IMR-90 (cell line): Measurements from ENCODE around the gene SLC6A6. TPM values are rescaled to one million over a fixed set of nuclear protein-coding genes. Genes with fewer than 3 reads are reported as not detected.

ENCODE experiments used
- ATAC-seq: fragments of 200-7000 bp; cut with Tn5 transposase; 2 replicates; pipeline ENCODE4 v1.9.1; 2020; ENCODE audit warnings: low read depth, mild to moderate bottlenecking, moderate library complexity
- BruUV-seq: library from RNA; stranded (reverse); fragments of 400-500 nt; replicated peaks from 2 replicates; lab custom pipeline; 2021; lab: Mats Ljungman, UMichigan
- CTCF ChIA-PET: fragments of 300-600 bp; formaldehyde crosslinking; extraction: SDS; loops from one replicate; lab custom pipeline; 2021; ENCODE audit warnings: antibody characterized with exemption; lab: Yijun Ruan, JAX
- POLR2A ChIA-PET: fragments of 300-600 bp; sonication (Branson Sonifier 250); formaldehyde crosslinking; loops from one replicate; lab custom pipeline; 2022; ENCODE audit warnings: antibody characterized with exemption; ENCODE audit not compliant: unreplicated experiment; lab: Charles Lee
- DNase-seq: peaks from one replicate; pipeline ENCODE4 v3.0.0; 2013
- H2AFZ ChIP-seq: replicated peaks from 2 replicates; pipeline ENCODE3; 2013; ENCODE audit warnings: low read length, mild to moderate bottlenecking; ENCODE audit not compliant: poor library complexity
- H2AK5ac ChIP-seq: 2 replicates; pipeline ENCODE4 v1.6.1; 2013; ENCODE audit warnings: low read depth, low read length, inconsistent platforms
- H2AK9ac ChIP-seq: replicated peaks from 2 replicates; pipeline ENCODE3; 2013; ENCODE audit warnings: mild to moderate bottlenecking, low read depth, low read length, moderate library complexity; ENCODE audit not compliant: poor library complexity
- H2BK120ac ChIP-seq: 2 replicates; pipeline ENCODE4 v1.6.1; 2013; ENCODE audit warnings: low read depth, low read length, inconsistent platforms
- H2BK15ac ChIP-seq: 3 replicates; pipeline ENCODE4 v1.6.1; 2013; ENCODE audit warnings: low read depth, low read length, inconsistent platforms
- H2BK20ac ChIP-seq: 2 replicates; pipeline ENCODE4 v1.6.1; 2013; ENCODE audit warnings: low read depth, mild to moderate bottlenecking, inconsistent platforms, low read length, moderate library complexity
- H2BK5ac ChIP-seq: 2 replicates; pipeline ENCODE4 v1.6.1; 2013; ENCODE audit warnings: mild to moderate bottlenecking, low read depth, low read length, inconsistent platforms; ENCODE audit not compliant: poor library complexity, severe bottlenecking
- H3K14ac ChIP-seq: replicated peaks from 2 replicates; pipeline ENCODE4 v1.6.1; 2013; ENCODE audit warnings: low read depth, low read length, inconsistent platforms
- H3K18ac ChIP-seq: 2 replicates; pipeline ENCODE4 v1.6.1; 2013; ENCODE audit warnings: low read depth, low read length, control low read depth
- H3K23ac ChIP-seq: 2 replicates; pipeline ENCODE4 v1.6.1; 2013; ENCODE audit warnings: low read depth, low read length, inconsistent platforms
- H3K27ac ChIP-seq: 2 replicates; pipeline ENCODE4 v1.5.1; 2013; ENCODE audit warnings: mild to moderate bottlenecking, control low read depth, low read length; ENCODE audit not compliant: insufficient read depth
- H3K27me3 ChIP-seq: 2 replicates; pipeline ENCODE4 v1.6.1; 2013; ENCODE audit warnings: low read length; ENCODE audit not compliant: control insufficient read depth, insufficient read depth
- H3K36me3 ChIP-seq: 2 replicates; pipeline ENCODE4 v1.6.1; 2013; ENCODE audit warnings: low read length, mixed read lengths; ENCODE audit not compliant: control insufficient read depth, insufficient read depth
- H3K4ac ChIP-seq: 2 replicates; pipeline ENCODE4 v1.6.1; 2013; ENCODE audit warnings: low read depth, low read length, inconsistent platforms
- H3K4me1 ChIP-seq: 2 replicates; pipeline ENCODE4 v1.6.1; 2013; ENCODE audit warnings: low read length, mixed read lengths; ENCODE audit not compliant: control insufficient read depth, insufficient read depth
- H3K4me2 ChIP-seq: 2 replicates; pipeline ENCODE4 v1.6.1; 2013; ENCODE audit warnings: low read depth, mild to moderate bottlenecking, control low read depth, low read length, moderate library complexity
- H3K4me3 ChIP-seq: 2 replicates; pipeline ENCODE4 v1.5.1; 2013; ENCODE audit warnings: low read depth, mild to moderate bottlenecking, control low read depth, low read length, moderate library complexity; ENCODE audit not compliant: insufficient read depth
- H3K56ac ChIP-seq: 2 replicates; pipeline ENCODE4 v1.6.1; 2013; ENCODE audit warnings: low read length, inconsistent platforms; ENCODE audit not compliant: insufficient read depth; ENCODE audit errors: extremely low read depth
- H3K79me1 ChIP-seq, 2 experiments: 2 replicates each; pipeline ENCODE4 v1.6.1; 2013; ENCODE audit warnings: low read length in 2 of 2, inconsistent platforms in 1 of 2, low read depth in 1 of 2
- H3K9ac ChIP-seq: 2 replicates; pipeline ENCODE4 v1.6.1; 2013; ENCODE audit warnings: low read depth, low read length, control low read depth
- H3K9me1 ChIP-seq: 2 replicates; pipeline ENCODE4 v1.6.1; 2013; ENCODE audit warnings: low read length, inconsistent platforms; ENCODE audit not compliant: insufficient read depth
- H3K9me3 ChIP-seq: 2 replicates; pipeline ENCODE4 v1.6.1; 2013; ENCODE audit warnings: low read length; ENCODE audit not compliant: control insufficient read depth, insufficient read depth
- H4K20me1 ChIP-seq: 2 replicates; pipeline ENCODE4 v1.6.1; 2013; ENCODE audit warnings: low read length, inconsistent platforms; ENCODE audit not compliant: insufficient read depth
- H4K5ac ChIP-seq: 2 replicates; pipeline ENCODE4 v1.6.1; 2013; ENCODE audit warnings: mild to moderate bottlenecking, low read depth, low read length, control low read depth
- H4K8ac ChIP-seq, 2 experiments: 2 replicates each; pipeline ENCODE4 v1.6.1; 2013; ENCODE audit warnings: low read depth in 2 of 2, low read length in 2 of 2, control low read depth in 1 of 2, inconsistent platforms in 1 of 2
- H4K91ac ChIP-seq: 2 replicates; pipeline ENCODE4 v1.6.1; 2013; ENCODE audit warnings: low read depth, low read length, inconsistent platforms; ENCODE audit not compliant: insufficient read depth
- BHLHE40 ChIP-seq: fragments of 150-350 bp; IDR thresholded peaks from 2 replicates; pipeline ENCODE4 v1.6.1; 2016; ENCODE audit warnings: mild to moderate bottlenecking, low read depth, low read length
- CEBPB ChIP-seq: IDR thresholded peaks from 2 replicates; pipeline ENCODE4 v1.6.1; 2012; ENCODE audit warnings: low read depth, low read length, improper control_type of control experiment
- FOS ChIP-seq: fragments of 150-350 bp; IDR thresholded peaks from 2 replicates; pipeline ENCODE4 v1.6.1; 2016; ENCODE audit warnings: low read depth, low read length
- MAFK ChIP-seq: IDR thresholded peaks from 2 replicates; pipeline ENCODE4 v1.6.1; 2012; ENCODE audit warnings: low read depth, low read length, improper control_type of control experiment
- MAZ ChIP-seq: IDR thresholded peaks from 2 replicates; pipeline ENCODE4 v1.6.1; 2012; ENCODE audit warnings: low read depth, mild to moderate bottlenecking, low read length, improper control_type of control experiment, moderate library complexity, borderline replicate concordance
- MXI1 ChIP-seq: IDR thresholded peaks from 2 replicates; pipeline ENCODE4 v1.6.1; 2012; ENCODE audit warnings: low read depth, mild to moderate bottlenecking, low read length, moderate library complexity, borderline replicate concordance
- NFE2L2 ChIP-seq: fragments of 150-350 bp; IDR thresholded peaks from 2 replicates; pipeline ENCODE4 v1.6.1; 2016; ENCODE audit warnings: low read depth, mild to moderate bottlenecking, low read length
- POLR2A ChIP-seq: IDR thresholded peaks from 2 replicates; pipeline ENCODE4 v1.6.1; 2012; ENCODE audit warnings: mild to moderate bottlenecking, low read depth, low read length
- RAD21 ChIP-seq: IDR thresholded peaks from 2 replicates; pipeline ENCODE4 v1.6.1; 2012; ENCODE audit warnings: low read length, improper control_type of control experiment
- SMC3 ChIP-seq: fragments of 150-350 bp; IDR thresholded peaks from 2 replicates; pipeline ENCODE4 v1.6.1; 2016; ENCODE audit warnings: low read depth, mild to moderate bottlenecking, antibody characterized with exemption, low read length, moderate library complexity
- WGBS, 2 experiments: methylation state at CpG; one replicate each; pipeline versions ENCODE4 v1.1.5 to v1.1.7; 2013; ENCODE audit warnings: missing lambda C conversion rate in 2 of 2; ENCODE audit not compliant: insufficient read length in 1 of 2; ENCODE audit errors: extremely low coverage in 2 of 2; 5-methylcytosine and 5-hydroxymethylcytosine counted together
- dilution Hi-C: fragments of 300-500 bp; cut with HindIII; formaldehyde crosslinking; loops from one replicate; pipeline ENCODE4 v1.14.3; 2018; ENCODE audit warnings: low sequenced_read_pairs; ENCODE audit not compliant: unreplicated experiment
- in situ Hi-C: fragments of 300-500 bp; cut with MboI; formaldehyde crosslinking; loops from 3 replicates; pipeline ENCODE4 v1.14.3; 2019; ENCODE audit warnings: low sequenced_read_pairs, inconsistent platforms, mixed read lengths
- intact Hi-C: fragments of 100-400 bp; cut with micrococcal nuclease; formaldehyde crosslinking; loops from 2 replicates; pipeline ENCODE4 v1.10.0; 2022
- polyA plus RNA-seq, 3 experiments: library from polyadenylated mRNA; depleted of rRNA; stranded (reverse); fragments of >200 nt; gene quantifications; 2 replicates each; pipeline ENCODE4 v1.2.3, GENCODE V29; 2012; ENCODE audit warnings: low replicate concordance in 1 of 3
- total RNA-seq: library from RNA; depleted of rRNA; stranded (reverse); fragments of >200 nt; gene quantifications from 2 replicates; pipeline ENCODE4 v1.2.3, GENCODE V29; 2012
- TF ChIP-seq, protein P1 (sequence below): conservative IDR thresholded peaks from 2 replicates; pipeline ENCODE4 v1.5.1; 2012; ENCODE audit warnings: mild to moderate bottlenecking, low read depth, low read length, improper control_type of control experiment
- TF ChIP-seq, protein P2 (sequence below): fragments of 150-350 bp; IDR thresholded peaks from 2 replicates; pipeline ENCODE4 v1.6.1; 2017; ENCODE audit warnings: mild to moderate bottlenecking, antibody characterized with exemption, low read length, low read depth
- TF ChIP-seq, protein P3 (sequence below): fragments of 150-350 bp; IDR thresholded peaks from 2 replicates; pipeline ENCODE4 v1.6.1; 2016; ENCODE audit warnings: low read depth, mild to moderate bottlenecking, low read length, moderate library complexity, borderline replicate concordance

The SLC6A6 gene
- total and polyA plus RNA-seq, 2 of the 4 experiments (the other 2 are of a cell fraction) = 29.9 to 39.4 TPM

DNA sequence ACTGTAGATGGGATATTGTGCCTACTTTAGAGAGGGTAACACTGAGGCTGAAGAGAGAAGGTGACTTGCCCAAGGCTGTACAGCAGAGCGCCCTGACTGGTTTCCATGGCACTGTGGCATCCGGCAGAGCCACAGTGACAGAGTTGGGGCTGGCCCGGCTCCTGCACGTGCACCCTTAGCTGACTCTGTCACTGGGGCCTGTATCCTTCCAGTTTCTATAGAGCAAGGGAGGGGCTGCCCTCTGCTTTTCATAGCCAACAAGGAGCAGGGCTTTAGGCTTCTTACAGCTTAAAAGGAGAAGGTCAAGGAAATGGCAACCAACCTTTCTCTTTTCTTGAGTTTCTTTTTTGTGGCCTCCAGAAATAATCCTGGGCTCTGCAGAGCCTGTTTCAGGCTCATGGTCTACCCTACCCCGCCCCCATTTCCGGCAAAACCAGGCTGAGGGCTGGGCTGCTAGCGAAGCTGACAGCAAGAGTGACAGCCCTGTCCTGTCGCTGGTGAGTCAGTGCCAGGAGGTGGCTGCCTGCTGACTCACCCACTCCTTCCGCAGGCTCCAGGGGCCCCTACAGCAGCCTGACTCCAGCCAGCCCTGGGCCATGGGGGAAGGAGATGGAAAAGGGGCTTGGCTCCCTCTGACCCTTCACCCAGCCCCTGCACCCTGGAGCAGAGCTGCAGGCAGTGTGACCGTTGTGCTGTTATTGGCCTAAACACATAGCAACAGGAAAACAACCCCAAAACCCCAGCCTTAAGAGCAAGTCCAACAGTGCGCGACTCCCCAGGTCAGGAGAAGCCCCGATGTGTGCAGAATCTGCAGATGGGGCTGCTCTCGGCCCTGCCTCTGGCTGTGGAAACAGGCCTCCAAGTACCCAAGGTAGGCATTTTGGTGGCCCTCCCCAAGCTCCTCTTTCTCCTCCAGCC lies 29.8 kb downstream of the SLC6A6 start:
- peak overlapping the region; percentile 68 for H3K27ac ChIP-seq
- no peaks in the 10 kb centered on the region for H3K9me3 ChIP-seq
- H2BK5ac ChIP-seq = peak overlapping the region; percentile 78
- peak overlapping the region; percentile 77 for H2BK20ac ChIP-seq
- H3K9me1 ChIP-seq = peaks cover 30% of the 10 kb centered on the region
- H3K4me3 ChIP-seq = no peak overlapping the region
- H3K79me1 ChIP-seq = peaks cover 25 to 82% of the 10 kb centered on the region in 2 experiments
- H3K4me1 ChIP-seq = peaks cover 35% of the 10 kb centered on the region
- H2BK120ac ChIP-seq = peak overlapping the region; percentile 84
- H3K9ac ChIP-seq = peak overlapping the region; percentile 33; the same call in 1 of the 2 replicates
- peak overlapping the region; percentile 63 for H4K5ac ChIP-seq
- peak overlapping the region; percentile 39 for H3K4me2 ChIP-seq
- intact Hi-C loops = no loop called here
- H3K36me3 ChIP-seq = no peaks in the 10 kb centered on the region
- H4K8ac ChIP-seq = peak overlapping the region; percentile 73 to 90
- peak overlapping the region; percentile 77 for H3K14ac ChIP-seq
- ChIA-PET CTCF (interaction anchor here (0.6 to 2.4 kb wide), 3 partner anchors 11 to 964 kb away, joined by 4 to 6 read pairs (median 4); no protein-coding TSS in a partner anchor), POLR2A (no interaction called here)
- in situ Hi-C loops = no loop called here
- peak overlapping the region; percentile 89 for H3K56ac ChIP-seq
- peak overlapping the region; percentile 44 for H2AFZ ChIP-seq
- dilution Hi-C loops = no loop called here
- peak; percentile 85 for DNase-seq
- no TSS peak for BruUV-seq
- H3K4ac ChIP-seq = peak overlapping the region; percentile 87
- peak; percentile 80 for ATAC-seq
- peaks cover 7% of the 10 kb centered on the region; the same call in 1 of the 2 replicates for H4K20me1 ChIP-seq
- H3K27me3 ChIP-seq = no peaks in the 10 kb centered on the region
- H3K23ac ChIP-seq = peak overlapping the region; percentile 81
- 75% methylated on average over 2 of the region's 14 CpGs; no CpG with 5 or more reads in 1 of the 2 experiments for WGBS, 2 experiments
- peak overlapping the region; percentile 21 for H2AK9ac ChIP-seq
- H2AK5ac ChIP-seq = peak overlapping the region; percentile 98
- peak overlapping the region; percentile 94; the same call in 2 of the 3 replicates for H2BK15ac ChIP-seq
- H4K91ac ChIP-seq = peak overlapping the region; percentile 97
- peak overlapping the region; percentile 24; the same call in 1 of the 2 replicates for H3K18ac ChIP-seq
- TF ChIP-seq, protein P1, sequence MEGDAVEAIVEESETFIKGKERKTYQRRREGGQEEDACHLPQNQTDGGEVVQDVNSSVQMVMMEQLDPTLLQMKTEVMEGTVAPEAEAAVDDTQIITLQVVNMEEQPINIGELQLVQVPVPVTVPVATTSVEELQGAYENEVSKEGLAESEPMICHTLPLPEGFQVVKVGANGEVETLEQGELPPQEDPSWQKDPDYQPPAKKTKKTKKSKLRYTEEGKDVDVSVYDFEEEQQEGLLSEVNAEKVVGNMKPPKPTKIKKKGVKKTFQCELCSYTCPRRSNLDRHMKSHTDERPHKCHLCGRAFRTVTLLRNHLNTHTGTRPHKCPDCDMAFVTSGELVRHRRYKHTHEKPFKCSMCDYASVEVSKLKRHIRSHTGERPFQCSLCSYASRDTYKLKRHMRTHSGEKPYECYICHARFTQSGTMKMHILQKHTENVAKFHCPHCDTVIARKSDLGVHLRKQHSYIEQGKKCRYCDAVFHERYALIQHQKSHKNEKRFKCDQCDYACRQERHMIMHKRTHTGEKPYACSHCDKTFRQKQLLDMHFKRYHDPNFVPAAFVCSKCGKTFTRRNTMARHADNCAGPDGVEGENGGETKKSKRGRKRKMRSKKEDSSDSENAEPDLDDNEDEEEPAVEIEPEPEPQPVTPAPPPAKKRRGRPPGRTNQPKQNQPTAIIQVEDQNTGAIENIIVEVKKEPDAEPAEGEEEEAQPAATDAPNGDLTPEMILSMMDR = no peak
- TF ChIP-seq MAFK = no peak
- TF ChIP-seq RAD21 = peak; percentile 21
- TF ChIP-seq BHLHE40 = peak; percentile 84
- TF ChIP-seq CEBPB = no peak
- TF ChIP-seq, protein P2, sequence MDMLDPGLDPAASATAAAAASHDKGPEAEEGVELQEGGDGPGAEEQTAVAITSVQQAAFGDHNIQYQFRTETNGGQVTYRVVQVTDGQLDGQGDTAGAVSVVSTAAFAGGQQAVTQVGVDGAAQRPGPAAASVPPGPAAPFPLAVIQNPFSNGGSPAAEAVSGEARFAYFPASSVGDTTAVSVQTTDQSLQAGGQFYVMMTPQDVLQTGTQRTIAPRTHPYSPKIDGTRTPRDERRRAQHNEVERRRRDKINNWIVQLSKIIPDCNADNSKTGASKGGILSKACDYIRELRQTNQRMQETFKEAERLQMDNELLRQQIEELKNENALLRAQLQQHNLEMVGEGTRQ = no peak
- TF ChIP-seq POLR2A = no peak
- TF ChIP-seq NFE2L2 = peak; percentile 37; the same call in 1 of the 2 replicates
- peak; percentile 47; the same call in 1 of the 2 replicates for TF ChIP-seq MAZ
- peak; percentile 94 for TF ChIP-seq FOS
- TF ChIP-seq, protein P3, sequence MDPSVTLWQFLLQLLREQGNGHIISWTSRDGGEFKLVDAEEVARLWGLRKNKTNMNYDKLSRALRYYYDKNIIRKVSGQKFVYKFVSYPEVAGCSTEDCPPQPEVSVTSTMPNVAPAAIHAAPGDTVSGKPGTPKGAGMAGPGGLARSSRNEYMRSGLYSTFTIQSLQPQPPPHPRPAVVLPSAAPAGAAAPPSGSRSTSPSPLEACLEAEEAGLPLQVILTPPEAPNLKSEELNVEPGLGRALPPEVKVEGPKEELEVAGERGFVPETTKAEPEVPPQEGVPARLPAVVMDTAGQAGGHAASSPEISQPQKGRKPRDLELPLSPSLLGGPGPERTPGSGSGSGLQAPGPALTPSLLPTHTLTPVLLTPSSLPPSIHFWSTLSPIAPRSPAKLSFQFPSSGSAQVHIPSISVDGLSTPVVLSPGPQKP = 0 out of 2 replicates have a peak, but pooled peaks have one; percentile 4
- TF ChIP-seq SMC3 = no peak
- TF ChIP-seq MXI1 = no peak
